Upper lobe of left lung (tissue), 6 donors: ENCODE measurements around the gene SYP. TPM values are rescaled to one million over a fixed set of nuclear protein-coding genes. Genes with fewer than 3 reads are reported as not detected.

ENCODE experiments used
- ATAC-seq, 2 donors: fragments of 200-7000 bp; cut with Tn5 transposase; one replicate each; pipeline ENCODE4 v1.9.1; 2022; ENCODE audit warnings: mild to moderate bottlenecking in 2 of 2, moderate library complexity in 2 of 2; ENCODE audit not compliant: low FRiP score in 2 of 2
- DNase-seq, 2 donors: peaks; one replicate each; pipeline ENCODE4 v3.0.0-alpha.2; 2019 to 2020
- H3K27ac ChIP-seq, 4 donors: fragments of 200-600 bp; sonication (generic); one replicate each; pipeline ENCODE4 v1.5.1; 2016 to 2019
- H3K27me3 ChIP-seq, 4 donors: fragments of 200-600 bp; sonication (generic); one replicate each; pipeline ENCODE4 v1.5.1; 2017 to 2019
- H3K36me3 ChIP-seq, 4 donors: fragments of 200-600 bp; sonication (generic); one replicate each; pipeline ENCODE4 v1.5.1; 2016 to 2019
- H3K4me1 ChIP-seq, 4 donors: fragments of 200-600 bp; sonication (generic); one replicate each; pipeline ENCODE4 v1.5.1; 2018 to 2019
- H3K4me3 ChIP-seq, 4 donors: fragments of 200-600 bp; sonication (generic); one replicate each; pipeline ENCODE4 v1.5.1; 2017 to 2019; ENCODE audit warnings: mild to moderate bottlenecking in 2 of 4, moderate library complexity in 1 of 4
- H3K9me3 ChIP-seq, 4 donors: fragments of 200-600 bp; sonication (generic); one replicate each; pipeline ENCODE4 v1.5.1; 2018 to 2019
- EP300 ChIP-seq, 4 donors: sonication (generic); formaldehyde crosslinking; IDR thresholded peaks; one replicate each; pipeline ENCODE4 v1.5.1; 2017; ENCODE audit warnings: antibody characterized with exemption in 4 of 4, control low read depth in 2 of 4
- POLR2A ChIP-seq, 4 donors: fragments of 450-650 bp; IDR thresholded peaks; one replicate each; pipeline ENCODE4 v1.5.1; 2016 to 2017; ENCODE audit warnings: antibody characterized with exemption in 4 of 4, mild to moderate bottlenecking in 2 of 4
- POLR2AphosphoS5 ChIP-seq, 2 donors: sonication (generic); formaldehyde crosslinking; IDR thresholded peaks; one replicate each; pipeline ENCODE4 v1.5.1; 2017; ENCODE audit warnings: antibody characterized with exemption in 2 of 2
- WGBS, 2 donors: methylation state at CpG; one replicate each; pipeline ENCODE4 v1.1.5; 2017 to 2018; 5-methylcytosine and 5-hydroxymethylcytosine counted together
- total RNA-seq, 6 donors: library from RNA; depleted of rRNA in 4 of 6; stranded (reverse); fragments of >200 nt in 4 of 6; gene quantifications; one replicate each; pipeline versions ENCODE4 v1.1.0 to v1.2.1, GENCODE V29; 2016 to 2021
- TF ChIP-seq, protein P1 (sequence below), 6 experiments: fragments of 450-650 bp in 4 of 6; fragments of 200-600 bp in 2 of 6; sonication (generic) in 2 of 6; IDR thresholded peaks; one replicate each; pipeline ENCODE4 v1.5.1; 2016 to 2019; ENCODE audit warnings: antibody characterized with exemption in 6 of 6
- donor health status: DM: no; HTN: no; CAD: no; lungs with moderate emphysema.
- donor health status: DM: no; HTN: yes; CAD: no; lungs with severe emphysema.

SYP gene
- total RNA-seq, 6 donors from 2014 or later, result 2.1 to 8.0 (median 4.3) TPM

DNA sequence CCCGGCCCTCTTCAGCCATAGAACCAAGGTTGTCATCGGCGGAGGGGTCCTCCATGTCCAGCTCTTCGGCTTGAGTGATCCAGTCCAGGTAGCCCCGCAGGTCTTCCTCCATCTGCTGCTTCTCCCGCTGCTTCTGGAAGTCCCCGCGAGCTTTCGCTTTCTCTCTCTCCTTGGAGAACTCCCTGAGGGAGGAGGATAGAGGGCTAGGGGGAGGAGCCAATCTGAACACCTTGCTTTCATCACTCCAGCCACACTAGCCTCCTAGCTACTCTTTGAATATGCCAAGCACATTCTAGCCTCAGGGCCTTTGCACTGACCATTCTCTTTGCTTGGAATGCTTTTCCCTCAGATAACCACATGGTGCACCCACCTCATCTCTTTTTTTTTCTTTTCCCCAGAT, 27.0 kb upstream of the SYP start:
- Histone ChIP-seq H3K27ac (no peak overlapping the region), H3K4me3 (no peak overlapping the region), H3K4me1 (peaks cover 0 to 7% (median 0%) of the 10 kb centered on the region in 4 donors), H3K27me3 (no peaks in the 10 kb centered on the region), H3K36me3 (no peaks in the 10 kb centered on the region), H3K9me3 (peaks cover 0 to 17% (median 0%) of the 10 kb centered on the region in 4 donors)
- TF ChIP-seq POLR2A (IDR thresholded peaks at IDR 0.05) (no peak), POLR2AphosphoS5 (IDR thresholded peaks at IDR 0.05) (no peak), EP300 (IDR thresholded peaks at IDR 0.05) (no peak)
- TF ChIP-seq, protein P1, sequence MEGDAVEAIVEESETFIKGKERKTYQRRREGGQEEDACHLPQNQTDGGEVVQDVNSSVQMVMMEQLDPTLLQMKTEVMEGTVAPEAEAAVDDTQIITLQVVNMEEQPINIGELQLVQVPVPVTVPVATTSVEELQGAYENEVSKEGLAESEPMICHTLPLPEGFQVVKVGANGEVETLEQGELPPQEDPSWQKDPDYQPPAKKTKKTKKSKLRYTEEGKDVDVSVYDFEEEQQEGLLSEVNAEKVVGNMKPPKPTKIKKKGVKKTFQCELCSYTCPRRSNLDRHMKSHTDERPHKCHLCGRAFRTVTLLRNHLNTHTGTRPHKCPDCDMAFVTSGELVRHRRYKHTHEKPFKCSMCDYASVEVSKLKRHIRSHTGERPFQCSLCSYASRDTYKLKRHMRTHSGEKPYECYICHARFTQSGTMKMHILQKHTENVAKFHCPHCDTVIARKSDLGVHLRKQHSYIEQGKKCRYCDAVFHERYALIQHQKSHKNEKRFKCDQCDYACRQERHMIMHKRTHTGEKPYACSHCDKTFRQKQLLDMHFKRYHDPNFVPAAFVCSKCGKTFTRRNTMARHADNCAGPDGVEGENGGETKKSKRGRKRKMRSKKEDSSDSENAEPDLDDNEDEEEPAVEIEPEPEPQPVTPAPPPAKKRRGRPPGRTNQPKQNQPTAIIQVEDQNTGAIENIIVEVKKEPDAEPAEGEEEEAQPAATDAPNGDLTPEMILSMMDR (IDR thresholded peaks at IDR 0.05), result no peak
- DNase-seq (no peak), ATAC-seq (no peak)
- 92% methylated on average over 4 to 9 of the region's 9 CpGs for WGBS, 2 donors

DNA sequence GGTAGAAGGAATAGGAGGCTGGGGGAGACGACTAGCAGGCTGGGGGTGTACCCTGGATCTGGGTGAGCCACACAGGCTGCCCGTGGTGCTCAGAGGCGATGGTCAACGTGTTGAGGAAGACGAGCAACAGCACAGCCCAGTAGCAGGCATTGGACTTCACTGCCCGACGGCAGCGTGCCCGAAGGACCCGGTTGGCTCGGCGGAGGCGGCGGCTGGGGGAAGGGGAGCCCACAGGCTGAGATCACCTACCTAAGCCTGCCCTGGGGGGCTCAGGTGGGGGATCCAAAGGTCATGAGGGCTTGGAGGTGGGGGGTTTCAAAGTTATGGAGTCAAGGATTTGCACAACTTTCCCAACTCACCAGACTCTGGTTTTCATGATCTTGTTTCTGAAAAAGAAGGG, 25.9 kb upstream of the SYP start:
- Histone ChIP-seq H3K4me3 (no peak overlapping the region), H3K9me3 (peaks cover 0 to 17% (median 0%) of the 10 kb centered on the region in 4 donors), H3K4me1 (peaks cover 0 to 7% (median 0%) of the 10 kb centered on the region in 4 donors), H3K27me3 (no peaks in the 10 kb centered on the region), H3K36me3 (no peaks in the 10 kb centered on the region), H3K27ac (no peak overlapping the region)
- DNase-seq (peak in 1 of 2 donors; percentile 41), ATAC-seq (no peak)
- TF ChIP-seq POLR2A (IDR thresholded peaks at IDR 0.05) (no peak), EP300 (IDR thresholded peaks at IDR 0.05) (no peak), POLR2AphosphoS5 (IDR thresholded peaks at IDR 0.05) (no peak)
- TF ChIP-seq, protein P1 (IDR thresholded peaks at IDR 0.05), result no peak
- 74 to 86% methylated on average over 4 to 14 of the region's 14 CpGs for WGBS, 2 donors

DNA sequence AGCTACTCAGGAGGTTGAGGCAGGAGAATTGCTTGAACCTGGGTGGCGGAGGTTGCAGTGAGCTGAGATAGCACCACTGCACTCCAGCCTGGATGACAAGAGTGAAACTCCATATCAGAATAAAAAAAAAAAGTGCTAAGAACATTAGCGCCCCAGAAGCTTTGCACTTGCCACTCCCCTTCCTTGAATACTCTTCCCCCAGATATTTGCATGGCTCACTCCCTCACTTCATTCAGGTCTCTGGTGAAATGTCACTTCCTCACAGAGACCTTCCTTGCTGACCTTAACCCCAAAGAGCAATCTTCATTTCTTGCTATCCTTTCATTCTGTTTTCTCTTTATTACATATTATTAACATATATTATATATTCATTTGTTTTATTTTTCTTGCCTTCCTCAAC, 21.9 kb upstream of the SYP start:
- no peak for DNase-seq
- no peak overlapping the region for H3K27ac ChIP-seq
- WGBS, 2 donors, result 70 to 72% methylated on average over 2 of the region's 2 CpGs
- no peak for TF ChIP-seq POLR2A (IDR thresholded peaks at IDR 0.05)
- no peak for TF ChIP-seq EP300 (IDR thresholded peaks at IDR 0.05)
- TF ChIP-seq, protein P1 (IDR thresholded peaks at IDR 0.05), result no peak
- TF ChIP-seq POLR2AphosphoS5 (IDR thresholded peaks at IDR 0.05), result no peak
- ATAC-seq, result no peak
- no peaks in the 10 kb centered on the region for H3K9me3 ChIP-seq
- H3K36me3 ChIP-seq, result no peaks in the 10 kb centered on the region
- H3K27me3 ChIP-seq, result no peaks in the 10 kb centered on the region
- H3K4me3 ChIP-seq, result no peak overlapping the region
- no peaks in the 10 kb centered on the region for H3K4me1 ChIP-seq

DNA sequence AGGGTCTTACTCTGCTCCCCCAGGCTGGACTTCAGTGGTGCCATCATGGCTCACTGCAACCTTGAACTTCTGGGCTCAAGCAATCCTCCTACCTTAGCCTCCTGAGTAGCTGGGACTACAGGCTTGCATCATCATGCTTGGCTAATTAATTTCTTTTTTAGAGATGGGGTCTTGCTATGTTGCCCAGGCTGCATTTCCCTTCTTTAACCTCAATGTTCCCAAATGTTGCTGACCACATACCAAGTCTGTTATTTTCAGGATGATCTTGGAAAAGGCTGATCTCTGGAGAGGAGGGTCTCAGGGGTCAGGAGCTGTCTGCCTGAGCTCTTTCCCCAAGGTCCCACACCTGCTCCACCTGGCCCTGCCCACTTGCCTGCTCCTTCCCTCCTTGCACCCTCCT, 20.1 kb upstream of the SYP start:
- no peaks in the 10 kb centered on the region for H3K9me3 ChIP-seq
- DNase-seq, result no peak
- H3K36me3 ChIP-seq, result no peaks in the 10 kb centered on the region
- no peak for TF ChIP-seq POLR2AphosphoS5 (IDR thresholded peaks at IDR 0.05)
- no peak for TF ChIP-seq EP300 (IDR thresholded peaks at IDR 0.05)
- TF ChIP-seq, protein P1 (IDR thresholded peaks at IDR 0.05), result no peak
- no peak for TF ChIP-seq POLR2A (IDR thresholded peaks at IDR 0.05)
- no peak for ATAC-seq
- no peak overlapping the region for H3K4me3 ChIP-seq
- H3K27me3 ChIP-seq, result no peaks in the 10 kb centered on the region
- no peak overlapping the region for H3K27ac ChIP-seq
- H3K4me1 ChIP-seq, result no peaks in the 10 kb centered on the region

DNA sequence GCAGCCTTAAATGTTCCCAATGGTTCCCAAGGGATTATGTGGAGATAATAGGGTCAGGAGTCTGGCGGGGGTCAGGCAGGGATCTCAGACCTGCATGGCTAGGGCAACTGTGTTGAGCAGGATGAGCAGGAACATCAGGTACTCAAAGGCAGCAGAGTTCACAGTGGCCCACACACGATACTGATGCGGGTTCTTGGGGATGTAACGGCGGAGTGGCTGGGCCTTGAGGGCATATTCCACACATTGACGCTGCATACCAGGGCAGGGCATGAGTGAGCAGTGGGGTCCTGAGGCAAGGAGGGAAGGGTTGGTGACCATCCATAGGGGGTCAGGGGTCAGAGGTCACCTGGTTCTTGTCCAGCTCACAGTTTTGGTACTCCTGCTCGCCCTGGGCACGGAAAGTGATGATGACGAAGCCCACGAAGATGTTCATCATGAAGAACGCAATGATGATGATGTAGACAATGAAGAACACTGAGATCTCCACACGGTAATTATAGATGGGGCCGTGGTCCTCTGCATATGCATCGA, 15.1 kb upstream of the SYP start:
- 91 to 92% methylated on average over 6 to 14 of the region's 14 CpGs for WGBS, 2 donors

More for the DNA sequence above, 15.1 kb upstream of the SYP start:
- H3K4me3 ChIP-seq, result no peak overlapping the region
- no peak for TF ChIP-seq POLR2A (IDR thresholded peaks at IDR 0.05)
- no peak for TF ChIP-seq POLR2AphosphoS5 (IDR thresholded peaks at IDR 0.05)
- no peak for TF ChIP-seq EP300 (IDR thresholded peaks at IDR 0.05)
- TF ChIP-seq, protein P1 (IDR thresholded peaks at IDR 0.05), result no peak
- H3K4me1 ChIP-seq, result no peaks in the 10 kb centered on the region
- H3K27me3 ChIP-seq, result no peaks in the 10 kb centered on the region
- ATAC-seq (no peak), DNase-seq (no peak)
- H3K27ac ChIP-seq, result no peak overlapping the region
- no peaks in the 10 kb centered on the region for H3K9me3 ChIP-seq
- H3K36me3 ChIP-seq, result no peaks in the 10 kb centered on the region
